COR-L47 (cell line): Measurements from ENCODE around the gene RPRM.
"Not testable (repeated sequence)": the region's sequence is repeated elsewhere in the genome, so short reads cannot be mapped to it uniquely, and the experiment has no call there.

Experiments used
- DNase-seq: peaks from one replicate; lab custom pipeline; 2025; lab: John Stamatoyannopoulos, UW

The RPRM gene

DNA sequence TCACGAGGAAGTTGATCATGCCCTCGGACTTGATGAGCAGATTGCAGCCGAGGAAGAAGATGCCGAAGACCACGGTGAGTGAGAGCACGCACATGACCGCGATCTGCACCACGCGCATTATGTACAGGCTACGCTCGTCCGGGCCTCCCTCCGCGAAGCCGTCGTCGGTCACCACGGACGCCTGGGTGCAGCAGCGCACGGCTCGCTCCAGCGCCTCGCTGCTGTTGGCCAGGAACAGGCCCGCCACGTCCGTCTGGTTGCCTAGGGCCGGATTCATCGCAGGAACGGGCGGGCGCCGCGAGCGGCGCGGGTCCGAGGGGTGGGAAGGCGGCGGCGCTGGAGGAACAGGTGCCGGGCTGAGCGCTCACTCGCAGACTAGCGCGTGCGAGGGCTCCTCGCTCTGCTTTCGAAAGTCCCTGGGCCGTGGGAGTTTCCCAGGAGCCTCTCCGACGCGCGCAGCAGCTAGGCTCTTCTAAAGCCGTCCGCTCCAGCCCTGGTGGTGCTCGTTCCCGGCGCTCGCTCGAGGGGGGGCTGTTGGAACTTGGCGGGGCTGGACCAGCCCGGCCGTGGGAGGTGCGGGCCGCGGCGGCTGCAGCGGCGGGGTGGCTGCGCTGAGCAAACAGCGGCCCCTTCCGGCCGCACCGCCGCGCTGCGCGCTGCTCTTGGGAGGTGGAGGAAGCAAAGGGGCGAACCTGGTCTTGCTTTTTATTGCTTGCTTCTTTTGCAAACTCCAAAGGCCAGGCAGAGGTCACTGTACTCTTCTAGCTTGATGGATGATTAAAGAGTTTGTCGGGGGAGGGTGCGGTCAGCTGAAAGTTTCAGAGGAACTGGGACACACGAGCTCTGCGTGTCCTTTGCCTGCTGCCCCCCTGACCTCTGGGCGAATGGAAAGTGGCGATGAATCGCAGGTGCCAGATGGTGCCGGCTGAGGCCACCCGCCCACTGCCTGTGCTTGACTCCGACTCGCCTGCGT is at the start of gene RPRM:
Gene RPRM (minus strand): TSS at position 474 of the 973 bp plus-strand sequence. CDS start 197 bp downstream, at position 277.
- peak; percentile 92 for DNase-seq

DNA sequence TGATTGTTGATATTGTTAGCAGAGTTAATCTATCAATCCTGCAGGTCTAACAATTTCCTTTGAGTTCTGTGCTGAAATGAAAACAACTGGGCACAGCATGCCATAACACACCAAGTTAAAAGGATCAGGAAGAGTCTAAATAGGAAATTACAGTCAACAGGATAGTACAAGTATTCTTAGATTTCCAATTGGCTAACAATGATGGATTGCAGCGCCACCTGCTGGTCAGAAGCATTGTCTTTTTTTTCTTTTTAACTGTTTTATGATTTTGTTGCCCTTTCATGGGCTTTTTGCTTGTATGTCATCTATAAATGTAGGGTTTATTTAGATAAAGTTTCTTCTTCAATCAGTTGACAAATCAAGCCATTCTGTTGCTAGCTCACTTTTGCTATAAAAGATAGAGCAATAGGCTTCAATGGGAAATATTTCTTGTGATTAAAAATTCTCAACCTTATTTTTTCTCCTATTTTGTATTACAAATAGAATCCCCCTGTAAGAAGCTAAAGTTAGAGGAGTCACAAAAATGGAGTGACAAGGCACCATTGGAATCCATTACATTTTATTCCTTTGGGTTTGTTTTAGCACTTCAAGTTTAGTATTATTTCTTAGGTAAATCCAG is 40.8 kb upstream of the RPRM start:
- DNase-seq, result peak; percentile 42

DNA sequence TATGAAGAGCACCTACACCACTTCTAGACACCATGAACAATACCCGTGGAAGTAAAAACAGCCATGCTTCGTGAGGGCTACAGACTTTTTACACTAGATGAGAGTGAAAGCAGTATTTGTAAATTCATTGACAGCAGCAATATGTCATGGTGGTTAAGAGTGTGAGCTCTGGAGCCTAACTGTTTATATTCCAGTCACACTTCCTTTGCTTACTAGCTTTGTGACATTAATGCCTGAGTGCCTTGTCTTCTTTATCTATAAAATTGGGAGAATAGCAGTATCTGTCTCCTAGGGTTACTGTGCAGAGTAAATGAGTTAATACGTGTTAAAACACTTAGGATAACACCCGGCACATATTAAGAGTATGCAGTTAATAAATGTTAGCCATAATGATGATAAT is 33.8 kb upstream of the RPRM start:
- no peak for DNase-seq

- DNase-seq, result no peak
Observed at GRCh38 chr2:153510996-153511395, 32.4 kb upstream of the RPRM start.

- DNase-seq, result no peak
Observed at GRCh38 chr2:153509133-153509532, 30.6 kb upstream of the RPRM start.

DNA sequence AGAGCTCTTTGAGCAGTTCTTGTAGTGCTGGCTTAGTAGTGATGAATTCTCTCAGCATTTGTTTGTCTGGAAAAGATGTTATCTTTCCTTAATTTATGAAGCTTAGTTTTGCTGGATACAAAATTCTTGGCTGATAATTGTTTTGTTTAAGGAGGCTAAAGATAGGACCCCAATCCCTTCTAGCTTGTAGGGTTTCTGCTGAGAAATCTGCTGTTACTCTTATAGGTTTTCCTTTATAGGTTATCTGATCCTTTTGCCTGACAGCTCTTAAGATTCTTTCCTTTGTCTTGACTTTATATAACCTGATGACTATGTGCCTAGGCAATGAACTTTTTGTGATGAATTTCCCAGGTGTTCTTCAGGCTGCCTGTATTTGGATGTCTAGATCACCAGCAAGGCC is 27.9 kb upstream of the RPRM start:
- not testable (repeated sequence) for DNase-seq

DNA sequence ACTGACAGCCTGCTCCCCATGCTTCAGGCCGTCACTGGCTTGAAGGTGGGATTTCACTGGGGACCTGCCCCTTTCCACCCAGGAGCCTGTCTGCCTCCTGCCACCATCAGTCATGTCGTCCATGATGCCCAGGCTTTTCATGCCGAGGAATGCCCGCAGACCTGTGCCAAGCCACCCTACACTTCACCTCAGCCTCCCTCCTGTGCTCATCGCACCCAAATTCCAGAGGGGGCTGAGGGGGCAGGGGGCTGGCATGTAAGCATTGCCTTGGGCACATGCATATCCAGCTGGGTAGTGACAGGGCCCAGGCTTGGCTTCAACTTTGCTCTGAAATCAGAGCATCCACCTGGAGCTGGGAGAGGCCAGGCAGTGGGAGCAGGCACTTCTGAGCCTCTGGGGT is 20.9 kb upstream of the RPRM start:
- no peak for DNase-seq

- no peak for DNase-seq
Observed at GRCh38 chr2:153497938-153498629, 19.5 kb upstream of the RPRM start.

- DNase-seq, result no peak
Observed at GRCh38 chr2:153495725-153496124, 17.2 kb upstream of the RPRM start.

- DNase-seq, result no peak
Observed at GRCh38 chr2:153488072-153488471, 9.5 kb upstream of the RPRM start.

- DNase-seq, result no peak
Observed at GRCh38 chr2:153487448-153487847, 8.9 kb upstream of the RPRM start.

DNA sequence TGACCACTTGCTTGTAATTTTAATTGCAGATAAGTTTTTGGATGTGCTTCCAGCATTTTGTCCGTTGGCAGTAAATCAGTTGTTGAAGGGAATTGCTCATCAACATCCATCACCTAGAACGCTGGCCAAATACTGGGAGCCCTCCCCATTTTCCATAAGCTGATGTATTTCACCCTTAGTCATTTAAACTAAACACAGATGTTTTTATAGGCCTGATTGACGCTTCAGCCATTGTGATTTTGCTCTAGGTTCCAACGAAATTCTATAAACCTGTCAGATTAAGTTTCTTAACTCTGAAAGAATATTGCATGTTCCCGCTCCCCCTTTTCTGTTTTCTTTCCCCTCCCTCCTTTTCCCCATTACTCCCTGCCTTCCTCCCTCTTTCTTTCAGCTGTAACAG is 1.0 kb upstream of the RPRM start:
- no peak for DNase-seq

DNA sequence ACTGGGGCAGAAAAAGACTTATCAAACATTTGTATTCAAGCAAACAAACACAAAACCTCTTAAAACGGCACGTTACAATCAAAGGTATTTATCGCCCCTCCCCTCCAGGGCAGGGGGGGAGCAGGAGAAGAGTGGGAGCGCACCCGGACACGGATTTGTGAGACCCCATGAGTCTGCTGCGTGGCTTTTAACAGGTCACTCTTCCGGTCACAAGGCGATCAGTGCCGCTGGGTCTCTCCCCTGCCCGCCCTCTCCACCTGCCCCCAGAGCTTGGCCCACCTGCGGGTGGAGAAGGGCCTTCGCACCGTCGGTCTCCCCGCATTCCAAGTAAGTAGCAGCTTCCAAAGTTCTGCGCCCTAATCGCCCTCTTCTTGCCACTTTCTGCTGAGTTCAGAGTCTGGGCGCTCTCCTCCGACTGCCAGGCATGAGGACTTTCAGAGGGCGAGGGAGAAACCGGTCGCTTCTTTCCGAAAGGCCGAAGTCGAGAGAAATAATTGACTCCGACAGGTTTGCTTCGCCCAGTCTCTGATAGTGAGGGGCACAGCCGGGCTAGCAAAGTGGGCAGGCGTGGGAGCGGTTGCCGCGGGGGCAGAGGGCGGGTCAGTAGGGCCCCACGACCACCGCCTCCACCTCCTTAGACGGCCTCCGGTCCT is 800 bp downstream of the RPRM start:
- peak; percentile 56 for DNase-seq

DNA sequence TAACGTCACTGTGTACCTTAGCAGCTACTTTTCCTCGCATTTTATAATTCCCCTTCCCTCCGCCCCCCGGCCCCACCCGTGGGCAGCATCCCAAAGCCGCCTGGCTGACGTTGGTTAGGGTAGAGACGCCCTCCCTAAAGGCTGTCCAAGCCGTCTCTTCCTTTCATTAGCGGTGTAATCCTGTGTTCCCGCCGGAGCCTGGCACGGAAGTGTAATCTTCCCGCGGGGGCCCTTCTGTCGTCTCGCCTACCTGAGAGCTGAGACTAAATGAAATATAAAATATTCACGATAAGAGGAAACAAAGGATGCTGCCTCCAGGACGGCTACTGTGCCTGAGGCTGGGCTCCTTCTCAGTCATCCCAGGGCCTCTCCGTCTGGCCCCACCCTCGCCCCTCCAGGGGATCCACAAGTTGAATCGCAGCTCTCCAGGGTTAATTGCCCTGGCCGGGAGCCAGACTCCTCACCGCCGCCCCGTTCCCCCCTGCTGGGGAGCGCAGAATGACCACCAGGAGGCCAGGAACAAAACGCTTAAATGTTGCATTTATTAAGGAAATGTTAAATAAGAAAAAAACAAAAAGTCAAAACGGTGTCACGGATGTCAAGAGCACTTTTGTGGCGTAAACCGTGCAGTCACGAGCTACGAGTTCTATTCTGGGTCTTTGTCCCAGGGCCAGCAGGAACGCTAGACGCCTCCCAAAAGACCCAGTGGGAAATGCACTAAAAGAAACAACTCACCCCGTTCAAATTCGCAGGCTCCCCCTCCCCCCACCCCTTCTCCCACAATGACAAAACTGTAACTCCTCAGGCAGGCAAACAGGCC is 1.5 kb downstream of the RPRM start:
- DNase-seq, result peak; percentile 89

GRCh38 chr2:153476491-153476815 is 2.1 kb downstream of the RPRM start:
- no peak for DNase-seq

DNA sequence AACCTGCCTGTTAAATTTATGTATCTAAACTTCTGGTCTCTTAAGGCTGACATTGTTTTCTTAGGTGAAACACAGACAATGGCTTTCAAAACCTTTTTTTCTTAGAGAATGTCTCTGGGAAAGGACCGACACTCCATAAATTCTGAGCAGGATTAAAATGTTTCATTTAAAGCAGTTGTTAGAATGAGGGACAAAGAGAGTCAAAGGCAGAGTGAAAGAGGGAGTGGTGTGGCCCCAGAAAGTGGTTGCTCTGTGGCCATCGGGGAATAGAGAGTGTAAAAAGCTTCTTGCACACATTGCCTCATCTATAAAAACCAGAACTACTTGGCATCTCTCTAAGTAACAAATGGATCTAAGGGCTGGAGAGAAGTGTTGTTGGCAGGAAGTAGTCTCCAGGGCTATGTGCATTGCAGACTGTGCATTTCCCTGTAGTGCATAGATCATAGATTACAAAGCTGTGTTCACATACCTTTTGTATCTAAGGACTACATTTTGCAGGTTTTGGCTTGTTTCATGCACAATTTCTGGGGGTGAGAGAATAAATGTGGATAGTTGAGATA is 3.6 kb downstream of the RPRM start:
- DNase-seq, result no peak

DNA sequence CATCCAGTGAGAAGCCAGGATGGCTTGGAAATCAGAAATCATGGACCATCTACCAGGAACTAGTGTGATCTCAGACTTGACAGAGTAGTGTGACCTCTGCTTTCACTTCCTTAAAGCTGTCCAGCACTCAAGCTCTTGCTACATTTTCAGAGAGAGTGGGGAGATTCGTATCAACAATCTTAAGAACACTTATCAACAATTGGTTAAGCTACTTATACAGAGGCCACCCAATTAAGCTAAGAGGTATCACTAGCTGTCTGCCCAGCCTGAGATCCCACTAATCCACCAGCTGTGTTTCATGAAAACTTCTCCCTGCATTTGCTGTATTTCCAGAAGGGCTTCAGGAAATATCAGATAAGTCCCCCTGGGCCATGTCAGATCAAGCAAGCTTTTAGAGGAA is 4.2 kb downstream of the RPRM start:
- DNase-seq, result no peak

DNA sequence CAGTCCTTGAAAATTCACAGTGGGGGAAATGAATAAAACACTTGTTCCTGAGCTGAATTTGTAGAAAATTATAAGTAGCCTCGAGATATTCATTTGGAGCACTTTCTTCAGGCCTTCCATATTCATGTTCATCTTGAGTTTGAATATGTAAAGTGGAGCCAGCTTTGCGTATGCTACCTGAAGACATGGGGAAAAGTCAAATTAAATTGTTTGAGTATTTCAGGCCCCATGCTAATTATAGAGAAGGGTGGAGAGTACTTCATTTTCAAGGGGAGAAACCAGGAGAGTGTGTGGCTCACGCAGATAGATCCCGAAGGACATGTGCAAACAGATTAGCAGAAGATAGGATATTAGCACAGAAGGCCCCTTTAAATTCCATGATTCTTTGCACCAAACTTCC is 7.7 kb downstream of the RPRM start:
- no peak for DNase-seq

DNA sequence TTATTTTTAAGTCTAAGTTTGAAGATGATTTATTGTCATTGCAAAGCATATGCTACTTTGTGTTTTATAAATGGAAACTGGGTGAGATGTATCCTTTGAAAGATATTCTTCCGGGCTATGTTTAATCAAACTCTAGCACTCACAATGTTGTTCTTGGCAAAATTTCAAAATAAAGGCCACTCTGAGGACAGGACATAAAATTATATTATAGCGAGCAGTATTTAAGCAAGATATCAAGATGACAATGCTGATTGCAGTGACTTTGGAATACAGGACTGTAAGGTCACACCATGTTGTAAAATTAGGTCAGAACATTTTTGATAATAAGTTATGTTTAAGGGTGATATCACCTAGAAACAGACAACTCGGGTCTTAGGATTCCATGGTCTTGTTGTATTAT is 14.2 kb downstream of the RPRM start:
- no peak for DNase-seq

DNA sequence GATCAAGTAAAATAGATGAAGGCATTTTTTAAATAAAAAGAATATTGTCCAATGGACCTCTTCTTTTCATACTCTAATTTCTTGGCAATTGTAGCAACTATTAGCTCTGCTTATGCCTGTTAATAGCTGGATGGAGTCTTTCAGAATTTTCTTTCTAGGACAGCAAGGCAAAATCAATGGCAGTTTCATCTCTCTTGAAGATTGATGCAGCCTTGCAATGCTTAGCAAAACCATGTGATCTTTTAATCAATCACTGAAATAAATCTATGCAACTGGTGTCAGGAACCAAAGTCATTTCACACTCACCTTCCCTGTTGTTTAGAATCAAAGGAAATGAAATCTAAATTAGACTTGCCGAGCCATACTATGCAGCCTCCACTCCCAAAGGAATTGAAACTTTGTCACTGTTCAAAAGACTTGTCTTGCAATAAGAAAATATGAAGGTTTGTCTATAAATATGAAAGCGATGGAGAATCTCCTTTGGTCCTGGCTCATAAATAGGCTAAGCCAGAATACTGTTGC is 16.2 kb downstream of the RPRM start:
- DNase-seq, result no peak

DNA sequence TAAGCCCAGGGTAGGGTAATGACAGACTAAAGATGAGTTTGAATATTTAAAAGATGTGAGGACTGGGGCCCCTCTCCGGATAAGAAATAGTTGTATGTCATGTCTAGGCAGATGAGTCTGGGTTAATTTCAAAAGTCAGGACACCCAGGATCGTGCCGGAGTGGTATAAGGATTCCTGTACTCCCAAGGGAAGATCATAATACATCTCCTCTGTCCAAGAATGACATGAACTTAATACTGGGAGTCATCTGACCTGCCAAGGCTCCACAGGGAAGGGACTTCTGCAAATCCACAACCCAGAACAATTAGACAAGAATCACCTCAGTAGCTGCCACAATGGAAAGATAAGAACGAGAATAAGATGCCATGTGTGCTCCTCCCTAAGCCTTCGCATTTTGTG is 17.1 kb downstream of the RPRM start:
- DNase-seq, result no peak
